B cell (primary cell): ENCODE measurements around the gene TRPT1.

Experiments
- CTCF ChIP-seq: fragments of 200-600 bp; IDR thresholded peaks from one replicate; pipeline ENCODE4 v1.8.0; 2022; ENCODE audit warnings: antibody characterized with exemption, mild to moderate bottlenecking
- EZH2 ChIP-seq: IDR thresholded peaks from 2 replicates; pipeline ENCODE4 v1.6.1; 2012; ENCODE audit warnings: borderline replicate concordance, low read depth, mild to moderate bottlenecking, moderate library complexity, low read length; ENCODE audit not compliant: insufficient read depth, poor library complexity, severe bottlenecking

GRCh38 chr11:64216879-64217278 is 9.1 kb downstream of the TRPT1 start:
- no peak for TF ChIP-seq CTCF
- TF ChIP-seq EZH2: no peak
